Coronary artery (tissue), 2 donors: ENCODE measurements around the gene ANTXR1.

Experiments
- DNase-seq: peaks from one replicate; pipeline ENCODE4 v3.0.0-alpha.2; 2017; ENCODE audit warnings: low spot score
- H3K27ac ChIP-seq, 2 donors: fragments of 200-600 bp; sonication (generic); one replicate each; pipeline ENCODE4 v1.5.1; 2016 to 2019
- H3K4me3 ChIP-seq: fragments of 200-600 bp; sonication (generic); 2 replicates; pipeline ENCODE4 v1.5.1; 2016; ENCODE audit warnings: mild to moderate bottlenecking, moderate library complexity
- CTCF ChIP-seq: fragments of 200-600 bp; sonication (generic); IDR thresholded peaks from one replicate; pipeline ENCODE4 v1.5.1; 2019; ENCODE audit warnings: antibody characterized with exemption

Gene ANTXR1

GRCh38 chr2:69065735-69066336, 52.9 kb downstream of the ANTXR1 start:
- TF ChIP-seq CTCF: no peak
- Histone ChIP-seq H3K4me3 (no peak overlapping the region), H3K27ac (peak overlapping the region; percentile 28 to 91)
- no peak for DNase-seq

- TF ChIP-seq CTCF: no peak
- peak overlapping the region; percentile 91 to 93 for H3K27ac ChIP-seq
- peak overlapping the region; percentile 2 for H3K4me3 ChIP-seq
- no peak for DNase-seq
Observed at GRCh38 chr2:69067026-69067630, 54.1 kb downstream of the ANTXR1 start.

GRCh38 chr2:69067866-69068265, 54.9 kb downstream of the ANTXR1 start:
- DNase-seq: no peak
- no peak for TF ChIP-seq CTCF
- H3K27ac ChIP-seq: peak overlapping the region; percentile 91 to 93
- peak overlapping the region; percentile 2 for H3K4me3 ChIP-seq

- TF ChIP-seq CTCF: no peak
- DNase-seq: no peak
- Histone ChIP-seq H3K4me3 (no peak overlapping the region), H3K27ac (peak overlapping the region; percentile 91 to 93)
Observed at GRCh38 chr2:69070969-69071368, 58.0 kb downstream of the ANTXR1 start.

- Histone ChIP-seq H3K4me3 (no peak overlapping the region), H3K27ac (peak overlapping the region; percentile 50 to 80)
- DNase-seq: no peak
- no peak for TF ChIP-seq CTCF
Observed at GRCh38 chr2:69073928-69074570, 61.1 kb downstream of the ANTXR1 start.

GRCh38 chr2:69074918-69075317, 61.9 kb downstream of the ANTXR1 start:
- no peak for DNase-seq

More at GRCh38 chr2:69074918-69075317, 61.9 kb downstream of the ANTXR1 start:
- TF ChIP-seq CTCF: no peak
- peak overlapping the region; percentile 39 to 80 for H3K27ac ChIP-seq
- no peak overlapping the region for H3K4me3 ChIP-seq
